A549 (cell line): ENCODE data around the gene ARIH2. TPM values are rescaled to one million over a fixed set of nuclear protein-coding genes. Genes with fewer than 3 reads are reported as not detected.

Experiments used
- ATAC-seq, 2 experiments: fragments of 200-7000 bp in 1 of 2; fragments of >200 bp in 1 of 2; cut with Nextera tagmentation in 1 of 2; cut with Tn5 transposase in 1 of 2; 3 replicates each; pipeline versions ENCODE4 v1.8.0 to v1.9.1; 2018 to 2020; ENCODE audit warnings: mild to moderate bottlenecking in 1 of 2, moderate library complexity in 1 of 2
- CTCF ChIA-PET: fragments of 300-600 bp; sonication (Branson Sonifier 250); formaldehyde crosslinking; extraction: SDS; loops from one replicate; lab custom pipeline; 2021; ENCODE audit warnings: antibody characterized with exemption, inconsistent platforms; lab: Yijun Ruan, JAX
- POLR2A ChIA-PET: fragments of 350-600 bp; formaldehyde crosslinking; extraction: SDS; loops from one replicate; lab custom pipeline; 2021; ENCODE audit warnings: antibody characterized with exemption, inconsistent platforms; lab: Yijun Ruan, JAX
- DNase-seq, 2 experiments: peaks; one replicate each; pipeline versions ENCODE4 v3.0.0 to v3.0.0-alpha.2; 2011 to 2016; ENCODE audit warnings: low read depth in 1 of 2, low spot score in 1 of 2
- FAIRE-seq: peaks from 2 replicates; lab custom pipeline; 2011; peaks lifted over from hg19 to GRCh38; lab: Jason Lieb, UNC
- H3K27ac ChIP-seq, 2 experiments: fragments of >200 bp; sonication (Bioruptor Twin); formaldehyde crosslinking; 3 replicates each; pipeline ENCODE4 v1.5.1; 2016 to 2017
- H3K4me1 ChIP-seq: fragments of >200 bp; sonication (Bioruptor Twin); formaldehyde crosslinking; 3 replicates; pipeline ENCODE4 v1.6.1; 2016
- H3K4me2 ChIP-seq: fragments of >200 bp; sonication (Bioruptor Twin); formaldehyde crosslinking; 3 replicates; pipeline ENCODE4 v1.6.1; 2016
- H3K4me3 ChIP-seq: fragments of >200 bp; sonication (Bioruptor Twin); formaldehyde crosslinking; 3 replicates; pipeline ENCODE4 v1.5.1; 2016
- H3K9me3 ChIP-seq: fragments of >200 bp; sonication (Bioruptor Twin); formaldehyde crosslinking; 3 replicates; pipeline ENCODE4 v1.6.1; 2016
- CEBPB ChIP-seq, 2 experiments: fragments of >200 bp in 1 of 2; sonication (Bioruptor Twin) in 1 of 2; formaldehyde crosslinking in 1 of 2; IDR thresholded peaks; 2 replicates each; pipeline ENCODE4 v1.6.1; 2012 to 2016
- EP300 ChIP-seq, 2 experiments: fragments of >200 bp; sonication (Bioruptor Twin); formaldehyde crosslinking; IDR thresholded peaks; 2 replicates in 1 of 2; 3 replicates in 1 of 2; pipeline ENCODE4 v1.6.1; 2016 to 2017
- FOSB ChIP-seq: fragments of 250-450 bp; sonication (Bioruptor Pico); IDR thresholded peaks from 2 replicates; pipeline ENCODE4 v1.5.0; 2020; ENCODE audit warnings: mild to moderate bottlenecking, moderate library complexity
- FOXS1 ChIP-seq: fragments of 250-450 bp; sonication (Bioruptor Pico); IDR thresholded peaks from 2 replicates; pipeline ENCODE4 v1.5.0; 2020; ENCODE audit warnings: mild to moderate bottlenecking, moderate library complexity
- HOXA7 ChIP-seq: fragments of 250-450 bp; sonication (Bioruptor Pico); IDR thresholded peaks from 2 replicates; pipeline ENCODE4 v1.5.0; 2020; ENCODE audit warnings: mild to moderate bottlenecking, moderate library complexity
- HOXB13 ChIP-seq: fragments of 250-450 bp; sonication (Bioruptor Pico); IDR thresholded peaks from 2 replicates; pipeline ENCODE4 v1.5.0; 2020; ENCODE audit warnings: low read depth, mild to moderate bottlenecking, moderate library complexity
- KDM5A ChIP-seq: fragments of 200-600 bp; sonication (generic); IDR thresholded peaks from 2 replicates; pipeline ENCODE4 v1.6.1; 2016; ENCODE audit warnings: antibody characterized with exemption, mild to moderate bottlenecking
- MAX ChIP-seq: IDR thresholded peaks from 2 replicates; pipeline ENCODE4 v1.6.1; 2012
- MYC ChIP-seq: IDR thresholded peaks from 2 replicates; pipeline ENCODE4 v1.6.1; 2012; ENCODE audit warnings: mild to moderate bottlenecking, inconsistent platforms, low read length, improper control_type of control experiment, borderline replicate concordance
- ZSCAN20 ChIP-seq: fragments of 250-450 bp; sonication (Bioruptor Pico); IDR thresholded peaks from 2 replicates; pipeline ENCODE4 v1.8.0; 2022; ENCODE audit warnings: mild to moderate bottlenecking, moderate library complexity
- WGBS: methylation state at CpG from one replicate; pipeline ENCODE4 v1.1.6; 2017; ENCODE audit errors: missing lambda C conversion rate; 5-methylcytosine and 5-hydroxymethylcytosine counted together
- polyA plus RNA-seq, 4 experiments: library from polyadenylated mRNA; depleted of rRNA in 3 of 4; stranded (reverse); fragments of >200 nt; fragmentation: RNase III in 1 of 4; extraction: RNeasy Plus Mini Kit Qiagen cat#74134 plus additional on column Dnase treatment in 1 of 4; gene quantifications; 2 replicates in 3 of 4; 3 replicates in 1 of 4; pipeline ENCODE4 v1.2.3, GENCODE V29; 2011 to 2017
- TF ChIP-seq, protein P1 (sequence below): fragments of >200 bp; sonication (Bioruptor Twin); formaldehyde crosslinking; IDR thresholded peaks from 3 replicates; pipeline ENCODE4 v1.6.1; 2016
- TF ChIP-seq, protein P2 (sequence below): fragments of 250-450 bp; sonication (Bioruptor Pico); IDR thresholded peaks from 2 replicates; pipeline ENCODE4 v1.5.0; 2020; ENCODE audit warnings: low read depth, mild to moderate bottlenecking, moderate library complexity
- TF ChIP-seq, protein P3 (sequence below): fragments of 200-600 bp; sonication (generic); IDR thresholded peaks from 2 replicates; pipeline ENCODE4 v1.6.1; 2016; ENCODE audit warnings: antibody characterized with exemption, mild to moderate bottlenecking, moderate library complexity
- TF ChIP-seq, protein P4 (sequence below): fragments of 450-650 bp; IDR thresholded peaks from 2 replicates; pipeline ENCODE4 v1.6.1; 2014; ENCODE audit warnings: antibody characterized with exemption

ARIH2 gene
- polyA plus RNA-seq, 2 of the 4 experiments (the other 2 are of a cell fraction): 52.4 to 88.8 TPM

DNA sequence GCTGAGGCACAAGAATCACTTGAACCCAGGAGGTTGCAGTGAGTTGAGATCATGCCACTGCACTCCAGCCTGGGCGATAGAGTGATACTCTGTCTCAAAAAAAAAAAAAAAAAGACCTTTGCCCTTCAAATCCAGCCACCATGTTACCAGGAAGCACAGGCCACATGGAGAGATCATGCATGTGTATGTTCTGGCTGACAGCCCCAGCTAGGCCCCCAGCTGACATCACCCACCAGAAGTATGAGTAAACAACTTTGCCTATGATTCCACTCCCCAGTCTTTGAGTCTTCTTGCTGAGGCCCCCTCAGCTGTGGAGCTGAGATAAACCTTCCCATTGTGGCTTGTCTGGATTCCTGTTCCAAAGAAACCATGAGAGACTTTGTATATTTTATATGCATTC is 3.3 kb upstream of the ARIH2 start (continued):
- TF ChIP-seq ZSCAN20 (CRISPR knock-in tag): no peak
- TF ChIP-seq, protein P1, sequence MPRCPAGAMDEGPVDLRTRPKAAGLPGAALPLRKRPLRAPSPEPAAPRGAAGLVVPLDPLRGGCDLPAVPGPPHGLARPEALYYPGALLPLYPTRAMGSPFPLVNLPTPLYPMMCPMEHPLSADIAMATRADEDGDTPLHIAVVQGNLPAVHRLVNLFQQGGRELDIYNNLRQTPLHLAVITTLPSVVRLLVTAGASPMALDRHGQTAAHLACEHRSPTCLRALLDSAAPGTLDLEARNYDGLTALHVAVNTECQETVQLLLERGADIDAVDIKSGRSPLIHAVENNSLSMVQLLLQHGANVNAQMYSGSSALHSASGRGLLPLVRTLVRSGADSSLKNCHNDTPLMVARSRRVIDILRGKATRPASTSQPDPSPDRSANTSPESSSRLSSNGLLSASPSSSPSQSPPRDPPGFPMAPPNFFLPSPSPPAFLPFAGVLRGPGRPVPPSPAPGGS: no peak
- no peak for TF ChIP-seq EP300 (IDR thresholded peaks at IDR 0.05)
- TF ChIP-seq CEBPB (IDR thresholded peaks at IDR 0.05): no peak
- TF ChIP-seq FOXS1 (CRISPR knock-in tag): no peak
- TF ChIP-seq, protein P2, sequence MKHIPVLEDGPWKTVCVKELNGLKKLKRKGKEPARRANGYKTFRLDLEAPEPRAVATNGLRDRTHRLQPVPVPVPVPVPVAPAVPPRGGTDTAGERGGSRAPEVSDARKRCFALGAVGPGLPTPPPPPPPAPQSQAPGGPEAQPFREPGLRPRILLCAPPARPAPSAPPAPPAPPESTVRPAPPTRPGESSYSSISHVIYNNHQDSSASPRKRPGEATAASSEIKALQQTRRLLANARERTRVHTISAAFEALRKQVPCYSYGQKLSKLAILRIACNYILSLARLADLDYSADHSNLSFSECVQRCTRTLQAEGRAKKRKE (CRISPR knock-in tag): no peak

GRCh38 chr3:48919215-48920138 is 835 bp downstream of the ARIH2 start:
- ATAC-seq (peak; percentile 64 to 70), DNase-seq (peak; percentile 56 to 58), FAIRE-seq (no peak)
- peak overlapping the region; percentile 97 to 99 for H3K27ac ChIP-seq
- peak overlapping the region; percentile 86 for H3K4me3 ChIP-seq
- 0 out of 3 replicates have a peak, but pooled peaks cover 3% of the 10 kb centered on the region for H3K4me1 ChIP-seq
- POLR2A ChIA-PET: interaction anchor here (0.6 to 1.8 kb wide), 9 partner anchors 11 to 1943 kb away, joined by 3 to 8 read pairs (median 4); partner anchors contain the start of genes CELSR3, IP6K2, PRKAR2A and SLC25A20
- no peaks in the 10 kb centered on the region for H3K9me3 ChIP-seq
- peak overlapping the region; percentile 97 for H3K4me2 ChIP-seq
- WGBS: 1% methylated on average over 29 of the region's 54 CpGs
- TF ChIP-seq HOXB13 (CRISPR knock-in tag) (no peak), MAX (0 out of 2 replicates have a peak, but pooled peaks have one; percentile 37), FOSB (CRISPR knock-in tag) (0 out of 2 replicates have a peak, but pooled peaks have one; percentile 22), MYC (0 out of 2 replicates have a peak, but pooled peaks have one; percentile 21), HOXA7 (0 out of 2 replicates have a peak, but pooled peaks have one; percentile 42), KDM5A (no peak)
- TF ChIP-seq, protein P3, sequence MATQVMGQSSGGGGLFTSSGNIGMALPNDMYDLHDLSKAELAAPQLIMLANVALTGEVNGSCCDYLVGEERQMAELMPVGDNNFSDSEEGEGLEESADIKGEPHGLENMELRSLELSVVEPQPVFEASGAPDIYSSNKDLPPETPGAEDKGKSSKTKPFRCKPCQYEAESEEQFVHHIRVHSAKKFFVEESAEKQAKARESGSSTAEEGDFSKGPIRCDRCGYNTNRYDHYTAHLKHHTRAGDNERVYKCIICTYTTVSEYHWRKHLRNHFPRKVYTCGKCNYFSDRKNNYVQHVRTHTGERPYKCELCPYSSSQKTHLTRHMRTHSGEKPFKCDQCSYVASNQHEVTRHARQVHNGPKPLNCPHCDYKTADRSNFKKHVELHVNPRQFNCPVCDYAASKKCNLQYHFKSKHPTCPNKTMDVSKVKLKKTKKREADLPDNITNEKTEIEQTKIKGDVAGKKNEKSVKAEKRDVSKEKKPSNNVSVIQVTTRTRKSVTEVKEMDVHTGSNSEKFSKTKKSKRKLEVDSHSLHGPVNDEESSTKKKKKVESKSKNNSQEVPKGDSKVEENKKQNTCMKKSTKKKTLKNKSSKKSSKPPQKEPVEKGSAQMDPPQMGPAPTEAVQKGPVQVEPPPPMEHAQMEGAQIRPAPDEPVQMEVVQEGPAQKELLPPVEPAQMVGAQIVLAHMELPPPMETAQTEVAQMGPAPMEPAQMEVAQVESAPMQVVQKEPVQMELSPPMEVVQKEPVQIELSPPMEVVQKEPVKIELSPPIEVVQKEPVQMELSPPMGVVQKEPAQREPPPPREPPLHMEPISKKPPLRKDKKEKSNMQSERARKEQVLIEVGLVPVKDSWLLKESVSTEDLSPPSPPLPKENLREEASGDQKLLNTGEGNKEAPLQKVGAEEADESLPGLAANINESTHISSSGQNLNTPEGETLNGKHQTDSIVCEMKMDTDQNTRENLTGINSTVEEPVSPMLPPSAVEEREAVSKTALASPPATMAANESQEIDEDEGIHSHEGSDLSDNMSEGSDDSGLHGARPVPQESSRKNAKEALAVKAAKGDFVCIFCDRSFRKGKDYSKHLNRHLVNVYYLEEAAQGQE: no peak
- TF ChIP-seq, protein P4, sequence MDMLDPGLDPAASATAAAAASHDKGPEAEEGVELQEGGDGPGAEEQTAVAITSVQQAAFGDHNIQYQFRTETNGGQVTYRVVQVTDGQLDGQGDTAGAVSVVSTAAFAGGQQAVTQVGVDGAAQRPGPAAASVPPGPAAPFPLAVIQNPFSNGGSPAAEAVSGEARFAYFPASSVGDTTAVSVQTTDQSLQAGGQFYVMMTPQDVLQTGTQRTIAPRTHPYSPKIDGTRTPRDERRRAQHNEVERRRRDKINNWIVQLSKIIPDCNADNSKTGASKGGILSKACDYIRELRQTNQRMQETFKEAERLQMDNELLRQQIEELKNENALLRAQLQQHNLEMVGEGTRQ: peak; percentile 36; the same call in 1 of the 2 replicates
- CTCF ChIA-PET: interaction anchor here (0.7 to 2.6 kb wide), 7 partner anchors 10 to 205 kb away, joined by 3 to 9 read pairs (median 3); partner anchors contain the start of gene SLC25A20
